HCT116 (cell line): ENCODE results near the gene CADPS2.

ENCODE experiments used
- CEBPB ChIP-seq: IDR thresholded peaks from 2 replicates; pipeline ENCODE4 v1.6.1; 2012; ENCODE audit warnings: low read depth
- FOSL1 ChIP-seq: IDR thresholded peaks from 2 replicates; pipeline ENCODE4 v1.6.1; 2012; ENCODE audit warnings: low read depth
- POLR2A ChIP-seq: IDR thresholded peaks from 2 replicates; pipeline ENCODE4 v1.7.0; 2011; ENCODE audit warnings: borderline replicate concordance; ENCODE audit not compliant: insufficient read depth, insufficient read length; ENCODE audit errors: extremely low read depth
- TCF7L2 ChIP-seq: IDR thresholded peaks from 2 replicates; pipeline ENCODE4 v1.7.0; 2011; ENCODE audit warnings: borderline replicate concordance, inconsistent platforms; ENCODE audit not compliant: insufficient read depth, insufficient read length; ENCODE audit errors: extremely low read depth
- TF ChIP-seq, protein P1 (sequence below), 3 experiments: fragments of 200-600 bp in 1 of 3; sonication (generic) in 1 of 3; IDR thresholded peaks in 2 of 3; conservative IDR thresholded peaks in 1 of 3; 2 replicates each; pipeline ENCODE4 v1.5.1; 2012 to 2017; ENCODE audit warnings: low read depth in 2 of 3, low read length in 2 of 3, antibody characterized with exemption in 1 of 3, borderline replicate concordance in 1 of 3, control low read depth in 1 of 3, mild to moderate bottlenecking in 1 of 3, mixed read lengths in 1 of 3, mixed run types in 1 of 3, moderate library complexity in 1 of 3; ENCODE audit not compliant: insufficient read depth in 1 of 3

GRCh38 chr7:122885583-122886356 is 490 bp downstream of the CADPS2 start:
- TF ChIP-seq, protein P1, sequence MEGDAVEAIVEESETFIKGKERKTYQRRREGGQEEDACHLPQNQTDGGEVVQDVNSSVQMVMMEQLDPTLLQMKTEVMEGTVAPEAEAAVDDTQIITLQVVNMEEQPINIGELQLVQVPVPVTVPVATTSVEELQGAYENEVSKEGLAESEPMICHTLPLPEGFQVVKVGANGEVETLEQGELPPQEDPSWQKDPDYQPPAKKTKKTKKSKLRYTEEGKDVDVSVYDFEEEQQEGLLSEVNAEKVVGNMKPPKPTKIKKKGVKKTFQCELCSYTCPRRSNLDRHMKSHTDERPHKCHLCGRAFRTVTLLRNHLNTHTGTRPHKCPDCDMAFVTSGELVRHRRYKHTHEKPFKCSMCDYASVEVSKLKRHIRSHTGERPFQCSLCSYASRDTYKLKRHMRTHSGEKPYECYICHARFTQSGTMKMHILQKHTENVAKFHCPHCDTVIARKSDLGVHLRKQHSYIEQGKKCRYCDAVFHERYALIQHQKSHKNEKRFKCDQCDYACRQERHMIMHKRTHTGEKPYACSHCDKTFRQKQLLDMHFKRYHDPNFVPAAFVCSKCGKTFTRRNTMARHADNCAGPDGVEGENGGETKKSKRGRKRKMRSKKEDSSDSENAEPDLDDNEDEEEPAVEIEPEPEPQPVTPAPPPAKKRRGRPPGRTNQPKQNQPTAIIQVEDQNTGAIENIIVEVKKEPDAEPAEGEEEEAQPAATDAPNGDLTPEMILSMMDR (IDR thresholded peaks at IDR 0.05 in 2 of 3, conservative IDR thresholded peaks at IDR 0.05 in 1 of 3; ENCODE audit: borderline replicate concordance in 1 of 3, insufficient read depth in 1 of 3, low read depth in 2 of 3, low read length in 2 of 3), result peak in 1 of 3 experiments; percentile 17; a peak in 2 of 6 replicates
- TF ChIP-seq POLR2A, result no peak
- TF ChIP-seq CEBPB, result no peak
- TF ChIP-seq TCF7L2, result no peak
- no peak for TF ChIP-seq FOSL1
